HG02938 (cell line): ENCODE results near the gene ARHGAP25.

Source experiments
- ATAC-seq: cut with Tn5 transposase; IDR thresholded peaks from one replicate; pipeline ENCODE4 v1.9.1; 2021; ENCODE audit warnings: mild to moderate bottlenecking, moderate library complexity; ENCODE audit not compliant: unreplicated experiment

Gene ARHGAP25

GRCh38 chr2:68857202-68857845, 122.7 kb downstream of the ARHGAP25 start:
- ATAC-seq = no peak

- ATAC-seq = no peak
These were observed 123.3 kb downstream of the ARHGAP25 start for GRCh38 chr2:68857855-68858456.

- no peak for ATAC-seq
These were observed 125.5 kb downstream of the ARHGAP25 start for GRCh38 chr2:68860111-68860510.

GRCh38 chr2:68861330-68861729, 126.7 kb downstream of the ARHGAP25 start:
- ATAC-seq = no peak

- no peak for ATAC-seq
These were observed 128.3 kb downstream of the ARHGAP25 start for GRCh38 chr2:68862889-68863288.

GRCh38 chr2:68863996-68864395, 129.4 kb downstream of the ARHGAP25 start:
- ATAC-seq = no peak

- ATAC-seq = no peak
These were observed 130.5 kb downstream of the ARHGAP25 start for GRCh38 chr2:68865108-68865507.

- no peak for ATAC-seq
These were observed 135.6 kb downstream of the ARHGAP25 start for GRCh38 chr2:68870215-68870614.

- no peak for ATAC-seq
These were observed 136.7 kb downstream of the ARHGAP25 start, which contains the start of gene BMP10 for GRCh38 chr2:68871159-68871764. BMP10 (minus strand) TSS chr2:68871397; CDS start chr2:68871358, 39 bp downstream.
